ENCODE measurements around the gene PTAFR. TPM values are rescaled to one million over a fixed set of nuclear protein-coding genes. Genes with fewer than 3 reads are reported as not detected.
"Not testable (repeated sequence)": the region's sequence is repeated elsewhere in the genome, so short reads cannot be mapped to it uniquely, and the experiment has no call there.

PTAFR gene
- total RNA-seq, 1 donor from 2014 or later: not detected

DNA sequence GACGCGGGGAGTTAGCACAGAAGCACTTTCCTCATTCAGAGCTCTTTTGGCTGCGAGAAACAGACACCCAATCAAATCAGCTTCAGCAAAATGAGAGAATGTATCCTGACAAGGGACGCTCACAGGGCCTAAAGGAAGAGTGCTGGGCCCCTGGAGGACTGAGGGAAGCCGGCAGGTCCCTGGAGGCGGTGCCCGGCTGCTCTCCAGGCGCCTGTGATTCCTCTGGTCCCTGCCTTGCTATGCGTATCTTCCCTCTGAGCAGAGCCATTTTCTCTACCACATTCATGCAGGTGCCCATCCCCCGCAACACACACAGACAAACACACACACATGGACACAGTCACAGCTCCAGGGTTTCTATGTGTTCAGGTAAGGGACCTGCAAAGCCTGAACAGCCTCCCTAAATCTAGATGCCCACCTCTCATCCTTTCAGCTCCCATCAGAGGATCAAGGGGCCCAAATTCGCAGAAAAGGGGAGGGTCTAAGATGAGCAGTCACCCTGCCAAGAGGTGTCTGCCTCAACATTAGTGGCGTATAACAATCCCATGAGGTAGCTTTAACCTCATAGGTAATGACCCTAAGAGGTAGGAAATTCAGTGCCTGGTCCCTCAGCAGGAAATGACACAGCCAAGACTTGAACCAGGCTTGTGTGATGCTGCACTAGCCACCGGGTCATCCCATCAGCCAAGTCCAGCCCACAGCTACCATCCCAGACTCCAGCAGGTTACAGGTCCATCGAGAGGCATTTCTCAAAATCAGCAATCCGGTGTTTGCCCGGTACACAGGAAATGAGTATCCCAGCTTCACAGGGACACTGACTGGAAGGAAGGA, 29.0 kb downstream of the PTAFR start:
- DNase-seq (ENCODE audit: extremely low read depth, low read depth, low spot score): no peak

DNA sequence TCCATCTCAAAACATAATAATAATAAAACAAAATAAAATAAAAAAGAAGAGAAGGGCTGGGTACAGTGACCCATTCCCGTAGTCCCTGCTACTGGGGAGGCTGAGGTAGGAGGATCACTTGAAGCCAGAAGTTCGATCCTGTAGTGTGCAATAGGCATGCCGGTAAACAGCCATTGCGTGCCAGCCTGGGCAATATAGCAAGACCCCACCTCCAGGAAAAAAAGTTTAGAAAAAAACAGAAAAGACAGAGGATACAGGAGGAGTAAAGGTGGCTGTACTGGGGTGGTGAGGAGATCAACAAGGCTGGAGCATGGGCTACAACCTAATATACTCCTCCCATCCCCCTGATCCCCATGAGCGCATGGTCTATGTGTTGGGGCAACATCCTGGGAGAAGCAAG, 30.8 kb downstream of the PTAFR start:
- no peak for DNase-seq (ENCODE audit: extremely low read depth, low read depth, low spot score)

DNA sequence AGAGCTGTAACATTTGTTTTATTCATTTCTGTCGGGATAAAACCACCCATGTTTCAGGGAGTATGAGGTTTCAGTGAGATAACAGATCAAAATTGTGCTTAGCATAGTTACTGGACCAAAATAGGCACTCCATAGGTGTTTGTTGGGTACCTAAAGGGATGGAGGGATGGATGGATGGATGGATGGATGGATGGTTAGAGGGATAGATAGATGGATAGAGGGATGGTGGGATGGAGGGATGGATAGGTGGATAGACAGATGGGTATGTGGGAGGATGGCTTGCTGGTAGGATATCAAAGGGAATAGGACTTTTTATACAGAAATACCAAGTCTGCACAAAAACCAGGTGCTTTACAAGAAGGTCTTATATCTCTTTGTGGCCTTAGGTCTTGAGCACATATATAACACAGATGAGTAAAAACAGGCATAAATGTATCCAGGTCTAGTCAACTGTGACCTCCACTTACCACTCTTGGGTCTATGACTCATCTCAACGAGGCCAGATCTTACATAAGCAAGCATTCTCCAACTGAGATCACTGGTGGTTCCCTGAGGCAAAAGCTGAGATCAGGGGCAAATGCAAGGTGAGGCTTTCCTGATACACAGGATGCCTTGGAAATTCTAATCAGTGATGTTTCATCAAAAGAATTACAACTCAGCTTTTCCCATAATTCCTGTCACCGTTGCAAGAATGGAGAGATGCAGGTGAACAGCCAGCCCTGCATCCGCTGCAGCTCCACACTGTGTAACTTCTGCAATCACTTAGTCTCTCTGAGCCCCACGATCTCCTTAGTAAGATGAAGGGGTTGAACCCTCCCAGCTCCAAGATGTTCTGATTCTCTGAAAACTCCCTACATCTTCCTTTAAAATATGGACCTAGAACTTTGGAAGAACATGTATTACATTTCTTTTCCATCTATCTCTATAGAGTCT, 32.0 kb downstream of the PTAFR start:
- DNase-seq (ENCODE audit: extremely low read depth, low read depth, low spot score): no peak

- DNase-seq (ENCODE audit: extremely low read depth, low read depth, low spot score): no peak
Measured at GRCh38 chr1:28143496-28144202, 32.8 kb downstream of the PTAFR start.

DNA sequence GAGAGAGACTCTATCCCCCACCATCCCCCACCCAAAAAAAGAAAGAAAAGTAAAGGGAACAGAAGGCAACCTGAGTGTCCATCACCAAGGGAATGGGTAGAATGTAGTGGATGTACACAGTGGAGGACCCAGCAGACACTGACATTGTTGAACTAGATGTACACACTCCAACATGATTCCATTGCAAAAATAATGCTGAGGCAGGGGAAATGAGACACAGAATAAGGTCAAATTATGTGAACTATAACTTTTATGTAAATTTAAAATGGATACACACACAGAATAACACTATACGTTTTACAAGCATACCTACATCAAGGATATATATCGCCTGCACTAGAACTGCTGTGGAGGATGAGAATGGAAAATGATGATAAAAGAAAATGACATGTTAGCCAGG, 34.8 kb downstream of the PTAFR start:
- no peak for DNase-seq (ENCODE audit: extremely low read depth, low read depth, low spot score)

DNA sequence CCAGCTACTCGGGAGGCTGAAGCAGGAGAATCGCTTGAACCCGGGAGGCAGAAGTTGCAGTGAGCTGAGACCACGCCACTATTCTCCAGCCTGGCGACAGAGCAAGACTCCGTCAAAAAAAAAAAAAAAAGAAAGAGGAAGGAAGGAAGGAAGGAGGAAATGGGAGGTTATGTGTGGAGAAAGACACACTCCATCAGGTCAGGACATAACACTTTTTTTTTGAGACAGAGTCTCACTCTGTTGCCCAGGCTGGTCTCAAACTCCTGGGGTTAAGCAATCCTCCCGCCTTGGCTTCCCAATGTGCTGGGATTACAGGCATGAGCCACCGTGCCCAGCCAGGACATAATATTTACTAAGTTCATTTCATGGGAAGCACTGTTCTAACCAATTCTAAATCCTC, 36.6 kb downstream of the PTAFR start:
- DNase-seq (ENCODE audit: extremely low read depth, low read depth, low spot score): not testable (repeated sequence)

GRCh38 chr1:28139025-28139712, 37.3 kb downstream of the PTAFR start:
- DNase-seq (ENCODE audit: extremely low read depth, low read depth, low spot score): no peak

GRCh38 chr1:28136922-28137613, 39.4 kb downstream of the PTAFR start:
- no peak for DNase-seq (ENCODE audit: extremely low read depth, low read depth, low spot score)

- DNase-seq (ENCODE audit: extremely low read depth, low read depth, low spot score): no peak
Measured at GRCh38 chr1:28136169-28136921, 40.1 kb downstream of the PTAFR start.

- no peak for DNase-seq (ENCODE audit: extremely low read depth, low read depth, low spot score)
Measured at GRCh38 chr1:28135371-28136168, 40.9 kb downstream of the PTAFR start.

GRCh38 chr1:28134651-28135207, 41.8 kb downstream of the PTAFR start:
- no peak for DNase-seq (ENCODE audit: extremely low read depth, low read depth, low spot score)

DNA sequence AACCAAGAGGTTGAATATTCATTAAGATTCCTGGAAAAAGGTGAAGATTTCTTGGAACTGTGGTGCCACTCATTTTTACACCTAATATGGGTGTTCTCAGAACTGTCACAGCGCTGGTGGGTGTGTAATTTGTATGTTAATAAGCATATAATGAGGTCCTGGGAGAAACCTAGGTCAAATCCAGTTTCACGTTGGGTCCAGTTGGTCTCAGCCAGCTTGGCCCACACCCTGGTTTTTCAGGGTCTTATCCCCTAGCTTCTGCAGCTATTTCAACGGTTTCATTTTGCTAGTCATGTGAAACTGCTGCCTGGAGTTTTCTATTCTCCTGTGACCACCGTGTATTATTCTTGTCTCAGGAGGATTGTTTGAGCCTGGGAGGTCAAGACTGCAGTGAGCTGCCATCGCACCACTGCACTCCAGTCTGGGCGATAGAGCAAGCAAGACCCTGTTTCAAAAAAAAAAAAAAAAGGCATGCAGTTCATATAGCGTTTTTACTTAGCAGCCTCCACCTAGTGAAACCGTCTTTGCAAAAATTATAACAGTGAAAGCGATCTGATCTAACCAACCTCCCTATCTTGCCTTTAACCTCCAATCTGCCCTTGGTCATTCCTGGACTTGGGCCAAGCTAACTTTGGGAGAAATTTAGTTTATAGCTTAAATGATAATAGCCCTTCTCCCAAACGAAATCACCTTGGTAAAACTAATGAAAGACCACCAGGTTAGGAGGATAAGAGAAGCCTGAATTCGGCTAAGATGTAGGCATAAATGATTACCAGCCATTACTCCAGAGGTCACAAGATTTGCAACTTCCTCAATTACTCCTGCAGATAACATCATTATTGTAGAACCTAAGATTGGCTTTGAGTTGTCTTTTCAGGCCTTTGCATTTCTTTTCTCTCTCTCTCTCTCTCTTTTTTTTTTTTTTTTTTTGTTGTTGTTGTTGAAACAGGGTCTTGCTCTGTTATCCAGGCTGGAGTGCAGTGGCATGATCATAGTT, 44.0 kb downstream of the PTAFR start:
- no peak for DNase-seq (ENCODE audit: extremely low read depth, low read depth, low spot score)

DNA sequence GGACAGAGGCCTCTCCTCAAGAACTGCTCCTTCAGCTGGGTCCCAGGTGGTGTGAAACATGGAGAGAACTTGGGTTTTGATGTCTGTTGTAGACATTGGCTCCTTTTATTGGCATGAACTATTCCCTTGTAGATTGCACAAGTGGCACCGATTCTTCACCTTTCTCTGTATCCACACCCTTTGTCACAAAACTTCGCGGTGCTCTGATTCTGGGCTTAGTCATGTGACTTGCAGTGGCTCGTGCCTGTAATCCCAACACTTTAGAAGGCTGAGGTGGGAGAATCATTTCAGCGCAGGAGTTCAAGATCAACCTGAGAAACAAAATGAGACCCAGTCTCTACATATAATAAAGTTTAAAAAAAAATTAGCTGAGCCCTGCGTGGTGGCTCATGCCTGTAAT, 45.6 kb downstream of the PTAFR start:
- no peak for DNase-seq (ENCODE audit: extremely low read depth, low read depth, low spot score)

DNA sequence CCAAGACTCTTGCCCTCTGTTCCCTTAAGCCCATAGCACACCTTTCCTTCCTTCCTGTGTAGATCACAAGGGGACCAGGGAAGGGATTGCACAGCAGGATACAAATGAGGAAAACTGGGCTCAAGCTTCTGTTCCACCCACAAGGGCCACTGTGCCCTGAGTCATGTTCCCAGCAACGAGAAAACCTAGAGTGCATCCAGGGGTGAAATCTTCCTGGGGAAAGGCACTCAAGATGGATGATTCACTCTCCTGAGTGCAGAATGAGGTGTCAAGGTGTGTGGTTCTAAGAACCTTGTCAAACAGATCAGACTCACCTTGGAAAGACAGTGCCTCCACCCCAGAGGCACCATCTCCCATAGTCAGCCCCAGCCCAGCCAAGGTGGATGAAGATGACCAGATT, 47.3 kb downstream of the PTAFR start:
- no peak for DNase-seq (ENCODE audit: extremely low read depth, low read depth, low spot score)

DNA sequence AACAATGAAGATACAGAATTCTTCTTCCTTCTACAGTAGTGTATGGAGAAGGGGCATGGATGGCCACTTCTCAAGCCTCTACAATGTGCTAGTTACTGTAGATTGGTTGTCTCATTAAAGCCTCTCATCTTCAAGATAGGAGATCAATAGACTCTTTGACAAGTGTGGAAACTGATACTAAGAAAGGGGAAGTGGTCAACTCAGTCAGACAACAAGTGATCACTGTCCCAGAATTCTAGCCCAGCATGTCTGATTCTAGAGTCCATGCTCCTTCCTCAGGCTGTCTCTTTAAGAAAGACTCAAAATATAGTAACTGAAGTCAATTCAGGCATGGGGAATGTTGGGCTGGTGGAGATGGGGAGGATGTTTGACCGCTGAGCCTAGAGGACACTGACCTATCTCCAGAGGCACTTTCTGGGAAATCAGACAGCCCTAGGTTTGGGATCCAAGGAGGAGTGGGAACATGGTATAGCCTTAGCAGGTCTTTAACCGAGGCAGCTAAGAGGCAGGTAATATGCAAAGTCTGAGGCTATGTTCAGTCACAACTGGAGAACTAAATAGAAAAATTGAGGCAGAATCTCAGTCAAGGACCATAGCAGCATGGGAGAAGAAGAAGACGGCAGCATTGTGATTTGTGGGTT, 48.8 kb downstream of the PTAFR start:
- DNase-seq (ENCODE audit: extremely low read depth, low read depth, low spot score): no peak

DNA sequence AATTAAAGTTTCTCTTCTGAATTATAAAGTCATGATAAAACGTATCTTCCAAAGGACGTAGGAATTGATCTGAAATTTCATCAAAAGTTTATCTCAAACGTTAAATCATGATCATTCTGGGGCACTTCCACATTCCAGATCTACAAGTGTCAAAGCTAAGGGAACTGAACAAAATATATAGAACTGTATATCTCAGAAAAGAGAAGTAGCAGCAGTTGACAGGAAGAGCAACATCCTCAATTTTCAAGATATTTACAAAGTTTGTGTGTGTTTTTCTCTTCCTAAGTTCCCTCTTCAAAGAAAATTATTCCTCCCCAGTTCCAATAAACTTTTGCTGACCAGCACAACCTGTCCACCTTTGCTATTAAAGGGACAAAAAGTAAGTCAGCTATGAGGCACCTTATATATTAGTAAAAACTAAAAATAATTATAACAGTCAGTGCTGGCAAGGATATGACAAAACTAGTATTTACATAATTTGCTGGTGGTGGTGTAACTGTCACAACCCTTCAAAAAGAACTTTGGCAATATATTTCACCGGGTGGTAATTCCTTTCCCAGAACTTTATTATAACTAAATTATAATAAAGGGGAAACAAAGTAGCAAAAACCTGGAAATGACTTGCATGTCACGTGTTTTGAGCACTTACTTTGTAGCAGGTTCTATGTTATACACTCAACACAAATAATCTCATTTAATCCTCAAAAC, 49.6 kb downstream of the PTAFR start:
- no peak for DNase-seq (ENCODE audit: extremely low read depth, low read depth, low spot score)

All from glomerular endothelial cell (primary cell).